Panc1 (cell line): ENCODE measurements around the gene GNG4. TPM values are rescaled to one million over a fixed set of nuclear protein-coding genes. Genes with fewer than 3 reads are reported as not detected.

ENCODE experiments used
- ATAC-seq: fragments of 200-7000 bp; cut with Tn5 transposase; 2 replicates; pipeline ENCODE4 v1.9.1; 2020; ENCODE audit warnings: mild to moderate bottlenecking, moderate library complexity
- BruUV-seq: library from RNA; stranded (reverse); fragments of 400-500 nt; replicated peaks from 2 replicates; lab custom pipeline; 2021; lab: Mats Ljungman, UMichigan
- CTCF ChIA-PET: fragments of 300-600 bp; sonication (Branson Sonifier 250); formaldehyde crosslinking; loops from one replicate; lab custom pipeline; 2022; ENCODE audit warnings: antibody characterized with exemption; lab: Charles Lee
- POLR2A ChIA-PET: fragments of 300-600 bp; sonication (Branson Sonifier 250); formaldehyde crosslinking; loops from one replicate; lab custom pipeline; 2022; ENCODE audit warnings: antibody characterized with exemption; lab: Charles Lee
- DNase-seq: peaks from one replicate; pipeline ENCODE4 v3.0.0-alpha.2; 2010; ENCODE audit warnings: low read depth, low spot score
- H3K27ac ChIP-seq: 2 replicates; pipeline ENCODE4 v1.5.1; 2011; ENCODE audit warnings: mild to moderate bottlenecking, low read length, inconsistent platforms
- H3K27me3 ChIP-seq: fragments of 200-500 bp; sonication (Bioruptor generic); 2 replicates; pipeline ENCODE4 v1.6.0; 2014; ENCODE audit warnings: low read length, inconsistent platforms; ENCODE audit not compliant: control insufficient read depth, insufficient read depth
- H3K36me3 ChIP-seq: fragments of 200-500 bp; sonication (Bioruptor generic); 2 replicates; pipeline ENCODE4 v1.5.1; 2014; ENCODE audit warnings: inconsistent platforms, mild to moderate bottlenecking, low read length, moderate library complexity; ENCODE audit not compliant: control insufficient read depth, insufficient read depth
- H3K4me1 ChIP-seq: 2 replicates; pipeline ENCODE4 v1.5.1; 2011; ENCODE audit warnings: inconsistent platforms, mild to moderate bottlenecking, low read length, moderate library complexity; ENCODE audit not compliant: control insufficient read depth, insufficient read depth
- H3K4me3 ChIP-seq, 2 experiments: 2 replicates each; pipeline ENCODE4 v1.5.1; 2011 to 2012; ENCODE audit warnings: low read depth in 2 of 2, low read length in 2 of 2, mild to moderate bottlenecking in 2 of 2, inconsistent platforms in 1 of 2, moderate library complexity in 1 of 2
- H3K9me3 ChIP-seq: fragments of 200-500 bp; sonication (Bioruptor generic); 2 replicates; pipeline ENCODE4 v1.5.1; 2014; ENCODE audit warnings: low read depth, mild to moderate bottlenecking, inconsistent platforms, low read length, moderate library complexity; ENCODE audit not compliant: control insufficient read depth, insufficient read depth
- POLR2AphosphoS5 ChIP-seq: IDR thresholded peaks from 2 replicates; pipeline ENCODE4 v1.6.1; 2012; ENCODE audit warnings: mild to moderate bottlenecking, low read depth, low read length, moderate library complexity
- SIN3A ChIP-seq: IDR thresholded peaks from 2 replicates; pipeline ENCODE4 v1.6.1; 2012; ENCODE audit warnings: low read depth, mild to moderate bottlenecking, low read length, moderate library complexity, borderline replicate concordance; ENCODE audit not compliant: insufficient read depth
- TCF7L2 ChIP-seq: IDR thresholded peaks from 2 replicates; pipeline ENCODE4 v1.6.1; 2011; ENCODE audit warnings: mild to moderate bottlenecking, low read depth, low read length, inconsistent platforms
- in situ Hi-C: cut with HindIII; loops from 2 replicates; pipeline ENCODE4 v1.10.0; 2016; ENCODE audit warnings: low sequenced_read_pairs, low pct_unique_long_range_greater_than_20kb
- intact Hi-C: fragments of 100-400 bp; cut with micrococcal nuclease; formaldehyde crosslinking; loops from one replicate; pipeline ENCODE4 v1.10.0; 2022; ENCODE audit not compliant: unreplicated experiment
- total RNA-seq: library from RNA; stranded (reverse); gene quantifications from one replicate; pipeline ENCODE4 v1.2.1, GENCODE V29; 2021; ENCODE audit not compliant: unreplicated experiment
- TF ChIP-seq, protein P1 (sequence below): fragments of 450-650 bp; IDR thresholded peaks from 2 replicates; pipeline ENCODE4 v1.5.1; 2017; ENCODE audit warnings: mild to moderate bottlenecking
- TF ChIP-seq, protein P2 (sequence below), 2 experiments: IDR thresholded peaks; 2 replicates each; pipeline ENCODE4 v1.6.1; 2011 to 2012; ENCODE audit warnings: low read depth in 2 of 2, control low read depth in 1 of 2, low read length in 1 of 2, mild to moderate bottlenecking in 1 of 2, moderate library complexity in 1 of 2; ENCODE audit not compliant: insufficient read depth in 1 of 2

GNG4 gene
- total RNA-seq, 1 experiment from 2014 or later: 1.1 TPM

- DNase-seq (no peak), ATAC-seq (no peak)
- no peak for TF ChIP-seq POLR2AphosphoS5
- no peak for TF ChIP-seq SIN3A
- TF ChIP-seq, protein P1, sequence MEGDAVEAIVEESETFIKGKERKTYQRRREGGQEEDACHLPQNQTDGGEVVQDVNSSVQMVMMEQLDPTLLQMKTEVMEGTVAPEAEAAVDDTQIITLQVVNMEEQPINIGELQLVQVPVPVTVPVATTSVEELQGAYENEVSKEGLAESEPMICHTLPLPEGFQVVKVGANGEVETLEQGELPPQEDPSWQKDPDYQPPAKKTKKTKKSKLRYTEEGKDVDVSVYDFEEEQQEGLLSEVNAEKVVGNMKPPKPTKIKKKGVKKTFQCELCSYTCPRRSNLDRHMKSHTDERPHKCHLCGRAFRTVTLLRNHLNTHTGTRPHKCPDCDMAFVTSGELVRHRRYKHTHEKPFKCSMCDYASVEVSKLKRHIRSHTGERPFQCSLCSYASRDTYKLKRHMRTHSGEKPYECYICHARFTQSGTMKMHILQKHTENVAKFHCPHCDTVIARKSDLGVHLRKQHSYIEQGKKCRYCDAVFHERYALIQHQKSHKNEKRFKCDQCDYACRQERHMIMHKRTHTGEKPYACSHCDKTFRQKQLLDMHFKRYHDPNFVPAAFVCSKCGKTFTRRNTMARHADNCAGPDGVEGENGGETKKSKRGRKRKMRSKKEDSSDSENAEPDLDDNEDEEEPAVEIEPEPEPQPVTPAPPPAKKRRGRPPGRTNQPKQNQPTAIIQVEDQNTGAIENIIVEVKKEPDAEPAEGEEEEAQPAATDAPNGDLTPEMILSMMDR: no peak
- TF ChIP-seq, protein P2, sequence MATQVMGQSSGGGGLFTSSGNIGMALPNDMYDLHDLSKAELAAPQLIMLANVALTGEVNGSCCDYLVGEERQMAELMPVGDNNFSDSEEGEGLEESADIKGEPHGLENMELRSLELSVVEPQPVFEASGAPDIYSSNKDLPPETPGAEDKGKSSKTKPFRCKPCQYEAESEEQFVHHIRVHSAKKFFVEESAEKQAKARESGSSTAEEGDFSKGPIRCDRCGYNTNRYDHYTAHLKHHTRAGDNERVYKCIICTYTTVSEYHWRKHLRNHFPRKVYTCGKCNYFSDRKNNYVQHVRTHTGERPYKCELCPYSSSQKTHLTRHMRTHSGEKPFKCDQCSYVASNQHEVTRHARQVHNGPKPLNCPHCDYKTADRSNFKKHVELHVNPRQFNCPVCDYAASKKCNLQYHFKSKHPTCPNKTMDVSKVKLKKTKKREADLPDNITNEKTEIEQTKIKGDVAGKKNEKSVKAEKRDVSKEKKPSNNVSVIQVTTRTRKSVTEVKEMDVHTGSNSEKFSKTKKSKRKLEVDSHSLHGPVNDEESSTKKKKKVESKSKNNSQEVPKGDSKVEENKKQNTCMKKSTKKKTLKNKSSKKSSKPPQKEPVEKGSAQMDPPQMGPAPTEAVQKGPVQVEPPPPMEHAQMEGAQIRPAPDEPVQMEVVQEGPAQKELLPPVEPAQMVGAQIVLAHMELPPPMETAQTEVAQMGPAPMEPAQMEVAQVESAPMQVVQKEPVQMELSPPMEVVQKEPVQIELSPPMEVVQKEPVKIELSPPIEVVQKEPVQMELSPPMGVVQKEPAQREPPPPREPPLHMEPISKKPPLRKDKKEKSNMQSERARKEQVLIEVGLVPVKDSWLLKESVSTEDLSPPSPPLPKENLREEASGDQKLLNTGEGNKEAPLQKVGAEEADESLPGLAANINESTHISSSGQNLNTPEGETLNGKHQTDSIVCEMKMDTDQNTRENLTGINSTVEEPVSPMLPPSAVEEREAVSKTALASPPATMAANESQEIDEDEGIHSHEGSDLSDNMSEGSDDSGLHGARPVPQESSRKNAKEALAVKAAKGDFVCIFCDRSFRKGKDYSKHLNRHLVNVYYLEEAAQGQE (IDR thresholded peaks at IDR 0.05; ENCODE audit: insufficient read depth in 1 of 2, low read depth in 2 of 2, low read length in 1 of 2): no peak
- TF ChIP-seq TCF7L2: no peak
- no peak overlapping the region for H3K27ac ChIP-seq
- H3K9me3 ChIP-seq: no peaks in the 10 kb centered on the region
- no peak overlapping the region; a peak in 1 of 4 replicates for H3K4me3 ChIP-seq
- H3K27me3 ChIP-seq: no peaks in the 10 kb centered on the region
- ChIA-PET CTCF (no interaction called here), POLR2A (no interaction called here)
- no peaks in the 10 kb centered on the region for H3K36me3 ChIP-seq
- H3K4me1 ChIP-seq: no peaks in the 10 kb centered on the region
- BruUV-seq: no TSS peak
- in situ Hi-C loops: no loop called here
- intact Hi-C loops: no loop called here
Observed at GRCh38 chr1:235650341-235651169, 971 bp upstream of the GNG4 start.

GRCh38 chr1:235648954-235649367 lies 623 bp downstream of the GNG4 start:
- no TSS peak for BruUV-seq
- Histone ChIP-seq H3K4me1 (no peaks in the 10 kb centered on the region), H3K4me3 (peak overlapping the region; percentile 38 to 54), H3K36me3 (no peaks in the 10 kb centered on the region), H3K27me3 (no peaks in the 10 kb centered on the region), H3K9me3 (no peaks in the 10 kb centered on the region), H3K27ac (no peak overlapping the region)
- TF ChIP-seq, protein P1: no peak
- TF ChIP-seq SIN3A (peak; percentile 80; the same call in 1 of the 2 replicates), POLR2AphosphoS5 (no peak), TCF7L2 (no peak)
- TF ChIP-seq, protein P2 (IDR thresholded peaks at IDR 0.05; ENCODE audit: insufficient read depth in 1 of 2, low read depth in 2 of 2, low read length in 1 of 2): peak; percentile 96 to 97
- POLR2A ChIA-PET: no interaction called here
- peak; percentile 80 for ATAC-seq
- intact Hi-C loops: no loop called here
- CTCF ChIA-PET: interaction anchor here (0.7 kb wide), 1 partner anchor 232 kb away, joined by 3 read pairs; no protein-coding TSS in a partner anchor
- in situ Hi-C loops: no loop called here
- no peak for DNase-seq
